H9 (cell line): ENCODE data around the gene OLIG2. TPM values are rescaled to one million over a fixed set of nuclear protein-coding genes. Genes with fewer than 3 reads are reported as not detected.

ENCODE experiments used
- DNase-seq: peaks from one replicate; pipeline ENCODE4 v3.0.0-alpha.2; 2017
- H2AFZ ChIP-seq: one replicate; pipeline ENCODE4 v1.6.1; 2013; ENCODE audit warnings: mild to moderate bottlenecking, low read length, control low read depth, moderate library complexity
- H2AK5ac ChIP-seq: 2 replicates; pipeline ENCODE4 v1.6.1; 2013; ENCODE audit warnings: low read length, control low read depth, mixed read lengths; ENCODE audit not compliant: insufficient read length
- H2BK120ac ChIP-seq: one replicate; pipeline ENCODE4 v1.6.1; 2013; ENCODE audit warnings: low read depth, mild to moderate bottlenecking, low read length, control low read depth, inconsistent platforms; ENCODE audit not compliant: poor library complexity, severe bottlenecking
- H2BK12ac ChIP-seq: 2 replicates; pipeline ENCODE4 v1.6.1; 2013; ENCODE audit warnings: low read length, control low read depth, mixed read lengths, low read depth; ENCODE audit not compliant: insufficient read length
- H2BK15ac ChIP-seq: 2 replicates; pipeline ENCODE4 v1.6.1; 2013; ENCODE audit warnings: low read depth, low read length, control low read depth
- H2BK20ac ChIP-seq: one replicate; pipeline ENCODE4 v1.6.1; 2013; ENCODE audit warnings: low read depth, mild to moderate bottlenecking, low read length, control low read depth, inconsistent platforms; ENCODE audit not compliant: poor library complexity, severe bottlenecking
- H2BK5ac ChIP-seq: 2 replicates; pipeline ENCODE4 v1.6.1; 2013; ENCODE audit warnings: low read length, control low read depth, mixed read lengths; ENCODE audit not compliant: insufficient read length
- H3K14ac ChIP-seq: 2 replicates; pipeline ENCODE4 v1.6.1; 2013; ENCODE audit warnings: low read length, control low read depth; ENCODE audit not compliant: insufficient read depth
- H3K18ac ChIP-seq: 2 replicates; pipeline ENCODE4 v1.6.1; 2013; ENCODE audit warnings: low read depth, mild to moderate bottlenecking, mixed read lengths, low read length, control low read depth; ENCODE audit not compliant: insufficient read length
- H3K23ac ChIP-seq: 2 replicates; pipeline ENCODE4 v1.6.1; 2013; ENCODE audit warnings: low read length, control low read depth, mixed read lengths, low read depth; ENCODE audit not compliant: insufficient read length
- H3K23me2 ChIP-seq: 2 replicates; pipeline ENCODE4 v1.6.1; 2013; ENCODE audit warnings: low read depth, mild to moderate bottlenecking, mixed read lengths, low read length, control low read depth; ENCODE audit not compliant: insufficient read length, poor library complexity, severe bottlenecking
- H3K27ac ChIP-seq: 2 replicates; pipeline ENCODE4 v1.5.1; 2013; ENCODE audit warnings: low read length, control low read depth, mixed read lengths, low read depth; ENCODE audit not compliant: insufficient read length
- H3K27me3 ChIP-seq: 2 replicates; pipeline ENCODE4 v1.6.1; 2013; ENCODE audit warnings: low read length, control low read depth, inconsistent platforms; ENCODE audit not compliant: insufficient read depth
- H3K4ac ChIP-seq: 2 replicates; pipeline ENCODE4 v1.6.1; 2013; ENCODE audit warnings: low read depth, mild to moderate bottlenecking, control low read depth, inconsistent platforms, low read length, moderate library complexity
- H3K4me1 ChIP-seq: 2 replicates; pipeline ENCODE4 v1.6.1; 2013; ENCODE audit warnings: low read length, control low read depth, inconsistent platforms; ENCODE audit not compliant: insufficient read depth
- H3K4me2 ChIP-seq: 2 replicates; pipeline ENCODE4 v1.6.1; 2013; ENCODE audit warnings: low read length, control low read depth, mixed read lengths; ENCODE audit not compliant: insufficient read length, insufficient read depth
- H3K56ac ChIP-seq: 2 replicates; pipeline ENCODE4 v1.6.1; 2013; ENCODE audit warnings: low read depth, mild to moderate bottlenecking, mixed read lengths, low read length, control low read depth; ENCODE audit not compliant: insufficient read length
- H3K79me1 ChIP-seq: 2 replicates; pipeline ENCODE4 v1.6.1; 2013; ENCODE audit warnings: low read depth, mild to moderate bottlenecking, moderate library complexity, low read length, control low read depth, inconsistent platforms; ENCODE audit not compliant: insufficient read depth, poor library complexity, severe bottlenecking
- H3K79me2 ChIP-seq: 2 replicates; pipeline ENCODE4 v1.6.1; 2013; ENCODE audit warnings: low read length, control low read depth, inconsistent platforms; ENCODE audit not compliant: insufficient read depth
- H3K9ac ChIP-seq: 2 replicates; pipeline ENCODE4 v1.6.1; 2013; ENCODE audit warnings: low read length, control low read depth, mixed read lengths; ENCODE audit not compliant: insufficient read length; ENCODE audit errors: extremely low read depth
- H3K9me3 ChIP-seq: one replicate; pipeline ENCODE4 v1.6.1; 2013; ENCODE audit warnings: low read depth, low read length, inconsistent platforms; ENCODE audit not compliant: control insufficient read depth
- H3T11ph ChIP-seq: one replicate; pipeline ENCODE4 v1.6.1; 2013; ENCODE audit warnings: mild to moderate bottlenecking, low read length, control low read depth, inconsistent platforms
- H4K20me1 ChIP-seq: one replicate; pipeline ENCODE4 v1.6.1; 2013; ENCODE audit not compliant: control insufficient read depth, insufficient read length, insufficient read depth
- H4K5ac ChIP-seq: 2 replicates; pipeline ENCODE4 v1.6.1; 2013; ENCODE audit warnings: low read depth, mild to moderate bottlenecking, mixed read lengths, low read length, control low read depth; ENCODE audit not compliant: insufficient read length
- H4K8ac ChIP-seq: replicated peaks from 2 replicates; pipeline ENCODE4 v1.6.1; 2013; ENCODE audit warnings: low read length, control low read depth, mixed read lengths, low read depth; ENCODE audit not compliant: insufficient read length
- H4K91ac ChIP-seq: 2 replicates; pipeline ENCODE4 v1.6.1; 2013; ENCODE audit warnings: low read depth, mild to moderate bottlenecking, moderate library complexity, mixed read lengths, low read length, control low read depth; ENCODE audit not compliant: insufficient read length
- H3K27ac Mint-ChIP-seq, 3 experiments: 2 replicates in 2 of 3; 3 replicates in 1 of 3; pipeline ENCODE4 v1.8.0; 2020 to 2021; ENCODE audit warnings: mixed read lengths in 3 of 3, mild to moderate bottlenecking in 1 of 3, moderate library complexity in 1 of 3
- H3K27me3 Mint-ChIP-seq: 2 replicates; pipeline ENCODE4 v1.8.0; 2021; ENCODE audit warnings: low read depth, mild to moderate bottlenecking, moderate library complexity, mixed read lengths
- H3K36me3 Mint-ChIP-seq, 3 experiments: 2 replicates in 2 of 3; 3 replicates in 1 of 3; pipeline ENCODE4 v1.8.0; 2020 to 2021; ENCODE audit warnings: low read depth in 3 of 3, mixed read lengths in 3 of 3; ENCODE audit not compliant: insufficient read depth in 1 of 3
- H3K4me1 Mint-ChIP-seq, 2 experiments: 2 replicates each; pipeline ENCODE4 v1.8.0; 2020; ENCODE audit warnings: mixed read lengths in 2 of 2
- H3K4me3 Mint-ChIP-seq, 2 experiments: 2 replicates in 1 of 2; 3 replicates in 1 of 2; pipeline ENCODE4 v1.8.0; 2020 to 2021; ENCODE audit warnings: mild to moderate bottlenecking in 2 of 2, mixed read lengths in 2 of 2, moderate library complexity in 1 of 2
- H3K9me3 Mint-ChIP-seq, 2 experiments: 2 replicates in 1 of 2; 3 replicates in 1 of 2; pipeline ENCODE4 v1.8.0; 2020; ENCODE audit warnings: mild to moderate bottlenecking in 2 of 2, mixed read lengths in 2 of 2, moderate library complexity in 1 of 2
- CTCF ChIP-seq: fragments of 200-600 bp; sonication (generic); conservative IDR thresholded peaks from 3 replicates; pipeline ENCODE4 v1.8.0; 2021; ENCODE audit warnings: antibody characterized with exemption, mild to moderate bottlenecking
- WGBS: extraction: QIAGEN DNeasy Blood & Tissue Kit; methylation state at CpG from one replicate; pipeline ENCODE4 v1.1.7; 2013; ENCODE audit warnings: missing lambda C conversion rate, low lambda C conversion rate, mixed read lengths; ENCODE audit not compliant: insufficient read length; ENCODE audit errors: extremely low coverage; 5-methylcytosine and 5-hydroxymethylcytosine counted together
- total RNA-seq: library from RNA; stranded (reverse); gene quantifications from 2 replicates; pipeline ENCODE4 v1.2.1, GENCODE V29; 2021

Gene OLIG2
- total RNA-seq, 1 experiment from 2014 or later, result 1.4 TPM

- Histone ChIP-seq H3K27me3 (peaks cover 68% of the 10 kb centered on the region), H4K8ac (no peak overlapping the region), H2BK15ac (no peak overlapping the region), H3K79me2 (no peaks in the 10 kb centered on the region), H4K91ac (no peak overlapping the region), H3K4ac (no peak overlapping the region), H3K9ac (no peak overlapping the region), H2BK20ac (no peak overlapping the region), H4K5ac (no peak overlapping the region), H2BK12ac (no peak overlapping the region), H3K9me3 (no peaks in the 10 kb centered on the region), H3T11ph (no peak overlapping the region), H3K18ac (no peak overlapping the region), H3K79me1 (no peaks in the 10 kb centered on the region), H4K20me1 (no peaks in the 10 kb centered on the region), H2BK5ac (no peak overlapping the region), H3K56ac (no peak overlapping the region), H2BK120ac (no peak overlapping the region), H2AK5ac (no peak overlapping the region), H3K23ac (no peak overlapping the region), H3K14ac (no peak overlapping the region), H3K23me2 (peaks cover 13% of the 10 kb centered on the region), H3K4me2 (peak overlapping the region; percentile 47), H3K4me1 (no peaks in the 10 kb centered on the region), H3K27ac (no peak overlapping the region), H2AFZ (no peak overlapping the region)
- Mint-ChIP-seq H3K27ac (no peak overlapping the region), H3K27me3 (peaks cover 100% of the 10 kb centered on the region), H3K4me3 (peak overlapping the region; percentile 49 to 75), H3K9me3 (peaks cover 2 to 5% of the 10 kb centered on the region in 2 experiments; a peak in 3 of 5 replicates), H3K4me1 (peaks cover 21 to 43% of the 10 kb centered on the region in 2 experiments), H3K36me3 (no peaks in the 10 kb centered on the region; a peak in 2 of 7 replicates)
- no CpG with 5 or more reads among the region's 55 CpGs for whole genome bisulfite sequencing
- TF ChIP-seq CTCF, result no peak; the same call in 2 of the 3 replicates
- peak; percentile 51 for DNase-seq
Observed at GRCh38 chr21:33019885-33020557, 5.7 kb upstream of the OLIG2 start.
